GM20000 (cell line): Measurements from ENCODE around the gene MTMR12.
A peak's percentile ranks its signal among the peaks of the same experiment; 100 is the strongest.

Experiments
- DNase-seq: peaks from one replicate; pipeline ENCODE4 v3.0.0; 2012; ENCODE audit warnings: low spot score
- TF ChIP-seq, protein P1 (sequence below): IDR thresholded peaks from 2 replicates; pipeline ENCODE4 v1.5.1; 2012; ENCODE audit warnings: mild to moderate bottlenecking, control low read depth; ENCODE audit errors: extremely low read depth, missing control alignments

Gene MTMR12

DNA sequence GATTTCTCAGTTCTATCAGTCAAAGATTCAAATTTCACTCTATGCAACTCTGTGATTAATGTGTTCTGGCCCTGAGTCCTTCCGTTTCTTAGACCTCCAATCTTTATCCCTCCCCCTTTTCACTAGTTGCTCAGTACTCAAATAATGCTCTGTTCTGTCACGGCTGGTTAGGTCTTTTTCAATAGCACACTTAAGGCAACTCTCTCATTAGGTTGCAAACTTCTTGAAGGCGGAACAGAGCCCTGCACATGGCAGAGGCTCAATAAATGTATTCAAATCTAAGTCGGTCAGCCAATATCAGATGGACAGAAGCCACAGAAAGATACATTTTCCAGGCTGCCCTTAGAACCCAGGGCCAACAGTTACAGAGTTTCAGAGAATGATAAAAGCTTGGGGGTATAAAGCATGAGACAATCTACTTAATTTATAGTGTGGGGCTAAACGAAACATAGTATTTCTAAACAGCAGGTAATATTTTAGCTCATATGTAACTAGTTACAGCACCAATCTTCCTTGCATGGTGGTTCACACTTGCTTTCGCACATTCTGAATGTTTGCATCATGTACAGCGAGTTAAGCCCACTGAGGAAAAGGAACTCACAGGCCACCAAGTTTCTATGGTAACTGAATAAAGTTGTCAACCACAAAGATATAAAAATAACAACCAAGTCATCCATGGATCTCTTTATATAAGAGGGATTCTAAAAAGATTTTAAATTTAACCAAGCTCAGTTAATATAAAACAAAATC lies 71.5 kb downstream of the MTMR12 start:
- DNase-seq: peak; percentile 18
- TF ChIP-seq, protein P1, sequence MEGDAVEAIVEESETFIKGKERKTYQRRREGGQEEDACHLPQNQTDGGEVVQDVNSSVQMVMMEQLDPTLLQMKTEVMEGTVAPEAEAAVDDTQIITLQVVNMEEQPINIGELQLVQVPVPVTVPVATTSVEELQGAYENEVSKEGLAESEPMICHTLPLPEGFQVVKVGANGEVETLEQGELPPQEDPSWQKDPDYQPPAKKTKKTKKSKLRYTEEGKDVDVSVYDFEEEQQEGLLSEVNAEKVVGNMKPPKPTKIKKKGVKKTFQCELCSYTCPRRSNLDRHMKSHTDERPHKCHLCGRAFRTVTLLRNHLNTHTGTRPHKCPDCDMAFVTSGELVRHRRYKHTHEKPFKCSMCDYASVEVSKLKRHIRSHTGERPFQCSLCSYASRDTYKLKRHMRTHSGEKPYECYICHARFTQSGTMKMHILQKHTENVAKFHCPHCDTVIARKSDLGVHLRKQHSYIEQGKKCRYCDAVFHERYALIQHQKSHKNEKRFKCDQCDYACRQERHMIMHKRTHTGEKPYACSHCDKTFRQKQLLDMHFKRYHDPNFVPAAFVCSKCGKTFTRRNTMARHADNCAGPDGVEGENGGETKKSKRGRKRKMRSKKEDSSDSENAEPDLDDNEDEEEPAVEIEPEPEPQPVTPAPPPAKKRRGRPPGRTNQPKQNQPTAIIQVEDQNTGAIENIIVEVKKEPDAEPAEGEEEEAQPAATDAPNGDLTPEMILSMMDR: no peak

DNA sequence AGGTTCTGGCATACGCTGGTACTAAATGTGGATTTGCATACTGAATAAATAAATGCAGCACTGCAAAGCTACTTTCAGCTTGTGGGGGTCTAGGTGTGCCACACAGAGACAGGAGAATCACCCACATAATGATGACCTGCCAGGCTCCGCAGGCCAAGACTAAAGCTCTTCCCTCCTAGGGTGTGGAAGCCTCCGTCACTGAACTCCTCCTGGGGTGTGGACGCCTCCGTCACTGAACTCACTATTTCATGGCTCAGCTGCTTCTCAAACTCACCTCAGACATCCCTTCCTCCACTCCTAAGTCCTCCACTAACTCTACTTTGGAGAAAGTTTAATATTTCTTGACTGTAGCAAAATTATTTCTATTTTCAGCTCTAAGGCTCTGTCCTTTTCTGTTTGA lies 73.4 kb downstream of the MTMR12 start:
- no peak for DNase-seq
- TF ChIP-seq, protein P1: no peak

DNA sequence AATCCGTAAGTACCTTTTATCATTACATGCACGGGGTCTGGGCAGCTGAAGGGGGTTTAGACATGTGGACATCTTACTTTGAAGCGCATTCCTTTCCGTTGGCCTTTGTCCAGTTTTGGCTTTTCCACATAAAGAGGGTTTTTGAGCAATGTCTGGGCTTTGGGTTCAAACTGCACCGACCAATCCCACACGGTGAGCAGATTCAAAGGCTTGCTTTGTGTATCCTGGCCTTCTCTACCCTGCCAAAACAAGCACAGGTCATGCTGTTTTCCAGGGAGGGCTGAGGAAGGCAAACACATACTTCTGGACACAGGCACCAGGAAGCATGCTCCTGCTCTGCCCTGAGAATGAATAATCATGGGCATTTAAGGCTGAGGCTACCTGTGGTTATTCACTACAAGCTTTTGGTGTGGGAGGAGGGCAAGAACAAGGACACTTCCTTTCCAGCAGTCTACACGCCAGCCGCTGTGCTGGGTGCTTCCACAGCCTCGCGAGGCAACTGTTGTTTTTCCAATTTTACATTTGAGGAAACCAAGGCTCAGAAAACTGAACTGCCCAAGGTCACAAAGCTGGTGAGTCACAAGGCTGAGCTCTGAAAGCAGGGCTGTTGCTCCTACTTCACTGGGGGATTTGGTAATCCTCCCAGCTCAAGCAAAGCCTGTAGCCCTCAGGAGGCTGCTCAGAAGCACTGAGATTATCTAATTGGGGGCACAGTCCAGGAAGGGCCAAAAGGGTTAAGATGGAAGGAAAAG lies 78.9 kb downstream of the MTMR12 start:
- TF ChIP-seq, protein P1: no peak
- DNase-seq: no peak

DNA sequence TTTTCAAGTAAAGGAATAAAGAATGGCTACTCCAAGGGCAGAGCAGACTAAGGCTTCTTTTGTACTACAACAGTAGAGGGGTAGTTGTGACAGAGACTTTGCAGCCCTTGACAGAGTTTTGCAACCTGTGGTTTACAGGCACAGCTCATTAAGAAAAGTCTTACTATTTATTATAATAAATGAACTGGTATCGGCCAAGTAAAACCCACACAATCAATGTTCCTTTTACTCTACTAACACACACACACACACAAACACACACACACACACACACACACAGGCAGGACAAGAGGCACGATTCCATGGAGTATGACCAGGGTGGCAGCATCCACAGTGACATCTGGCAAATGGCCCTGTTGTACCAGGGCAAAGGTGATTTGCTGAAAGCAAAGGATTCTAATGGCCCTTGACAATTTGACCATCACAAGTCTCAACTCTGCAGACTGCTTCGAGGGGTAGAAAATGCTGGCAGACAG lies 79.5 kb downstream of the MTMR12 start:
- no peak for DNase-seq
- TF ChIP-seq, protein P1: no peak

DNA sequence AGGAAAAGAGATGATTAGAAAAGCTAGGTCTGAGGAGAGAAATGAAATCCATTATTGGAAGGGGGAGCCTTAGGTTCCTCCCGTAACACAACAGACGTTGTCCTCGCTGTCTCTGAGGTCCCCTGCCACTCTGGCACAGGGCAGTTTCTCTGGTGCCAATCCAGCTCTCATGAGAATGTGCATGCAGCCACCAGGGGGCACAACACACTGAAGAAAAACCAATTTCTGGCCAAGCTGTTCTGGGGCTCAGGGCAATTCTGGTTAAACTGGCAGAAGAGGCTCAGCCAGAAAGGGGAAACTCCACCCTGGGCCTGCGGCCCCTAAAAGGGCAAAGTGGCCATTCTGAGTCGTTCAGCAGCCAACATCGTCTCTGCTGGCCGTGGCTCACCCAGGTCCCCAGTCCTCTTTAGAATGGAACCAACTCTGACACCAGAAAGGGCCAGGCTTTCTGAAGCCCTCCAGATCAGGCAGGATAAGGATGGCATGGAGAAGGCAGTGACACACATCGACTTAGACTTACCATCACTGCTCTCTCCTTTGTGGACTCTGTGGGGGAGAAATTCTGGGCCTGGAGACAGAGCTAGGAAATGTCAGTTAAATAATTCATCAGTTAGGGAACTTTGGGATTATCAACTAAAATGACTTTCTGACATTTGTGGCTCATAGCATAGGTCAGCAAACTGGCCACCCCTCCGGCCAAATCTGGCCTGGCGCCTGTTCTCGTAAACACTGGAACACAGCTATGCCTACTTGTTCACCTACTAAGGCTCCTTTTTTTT lies 80.1 kb downstream of the MTMR12 start:
- TF ChIP-seq, protein P1: peak; percentile 84
- peak; percentile 72 for DNase-seq

DNA sequence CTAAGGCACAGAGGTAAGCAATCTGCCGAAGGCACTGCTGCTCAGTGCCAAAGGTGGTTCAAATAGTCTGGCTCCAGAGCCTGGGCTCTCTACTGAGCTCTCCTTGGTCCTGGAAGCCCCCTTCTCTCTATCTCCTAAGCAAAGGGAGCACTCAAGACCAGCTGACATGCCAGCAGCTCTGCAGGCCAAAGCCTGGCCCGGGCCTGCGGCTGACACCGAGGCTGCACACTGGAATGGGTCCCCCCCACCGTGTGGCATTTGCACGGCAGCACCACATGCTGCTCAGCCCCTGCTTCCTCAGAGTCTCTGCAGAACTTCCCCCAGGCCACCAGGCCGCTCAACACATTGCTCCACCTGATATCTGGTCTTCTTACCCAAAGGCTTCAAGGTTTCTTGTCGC lies 80.8 kb downstream of the MTMR12 start:
- TF ChIP-seq, protein P1: no peak
- no peak for DNase-seq
